Type B pancreatic cell (in vitro differentiated cells): ENCODE measurements around the gene INTS13. TPM values are rescaled to one million over a fixed set of nuclear protein-coding genes. Genes with fewer than 3 reads are reported as not detected.
"Not testable (repeated sequence)": the region's sequence is repeated elsewhere in the genome, so short reads cannot be mapped to it uniquely, and the experiment has no call there.

Experiments
- DNase-seq: peaks from one replicate; pipeline ENCODE4 v3.0.0; 2021; ENCODE audit warnings: mixed read lengths; ENCODE audit not compliant: unreplicated experiment; ENCODE audit errors: extremely low spot score
- H3K27ac Mint-ChIP-seq: 2 replicates; pipeline ENCODE4 v1.8.0; 2021; ENCODE audit warnings: mild to moderate bottlenecking, mixed read lengths
- H3K27me3 Mint-ChIP-seq: 2 replicates; pipeline ENCODE4 v1.8.0; 2021; ENCODE audit warnings: mixed read lengths
- H3K36me3 Mint-ChIP-seq: 2 replicates; pipeline ENCODE4 v1.8.0; 2021; ENCODE audit warnings: mixed read lengths
- H3K4me1 Mint-ChIP-seq: one replicate; pipeline ENCODE4 v1.8.0; 2021; ENCODE audit warnings: mixed read lengths; ENCODE audit not compliant: unreplicated experiment
- H3K4me3 Mint-ChIP-seq: 2 replicates; pipeline ENCODE4 v1.8.0; 2021; ENCODE audit warnings: mild to moderate bottlenecking, mixed read lengths
- H3K9me3 Mint-ChIP-seq: 2 replicates; pipeline ENCODE4 v1.8.0; 2021; ENCODE audit warnings: mixed read lengths
- CTCF ChIP-seq: fragments of 200-600 bp; sonication (generic); conservative IDR thresholded peaks from 2 replicates; pipeline ENCODE4 v1.5.0; 2021; ENCODE audit warnings: antibody characterized with exemption, mild to moderate bottlenecking
- total RNA-seq: library from RNA; stranded (reverse); gene quantifications from 2 replicates; pipeline ENCODE4 v1.2.1, GENCODE V29; 2021; ENCODE audit warnings: low replicate concordance

INTS13 gene
- total RNA-seq, 1 donor from 2014 or later = 30.3 TPM

- no peak for TF ChIP-seq CTCF
Observed at GRCh38 chr12:26906704-26907103, 31.1 kb downstream of the INTS13 start.

GRCh38 chr12:26906024-26906423, 31.8 kb downstream of the INTS13 start:
- no peak for DNase-seq
- Mint-ChIP-seq H3K27me3 (no peaks in the 10 kb centered on the region), H3K9me3 (peaks cover 2% of the 10 kb centered on the region), H3K4me3 (no peak overlapping the region), H3K4me1 (no peaks in the 10 kb centered on the region), H3K36me3 (peaks cover 63% of the 10 kb centered on the region), H3K27ac (no peak overlapping the region)
- TF ChIP-seq CTCF = no peak

More at GRCh38 chr12:26906704-26907103, 31.1 kb downstream of the INTS13 start:
- H3K9me3 Mint-ChIP-seq = no peaks in the 10 kb centered on the region
- no peak overlapping the region for H3K4me3 Mint-ChIP-seq
- no peak for DNase-seq
- H3K4me1 Mint-ChIP-seq = no peaks in the 10 kb centered on the region
- H3K27ac Mint-ChIP-seq = no peak overlapping the region
- H3K36me3 Mint-ChIP-seq = peaks cover 59% of the 10 kb centered on the region
- H3K27me3 Mint-ChIP-seq = no peaks in the 10 kb centered on the region

- not testable (repeated sequence) for H3K27ac Mint-ChIP-seq, DNase-seq, H3K27me3 Mint-ChIP-seq, H3K4me3 Mint-ChIP-seq, H3K9me3 Mint-ChIP-seq, H3K4me1 Mint-ChIP-seq
- H3K36me3 Mint-ChIP-seq = peaks cover 72% of the 10 kb centered on the region
Observed at GRCh38 chr12:26903396-26903795, 34.4 kb downstream of the INTS13 start.

GRCh38 chr12:26896913-26897312, 40.9 kb downstream of the INTS13 start:
- DNase-seq = no peak
- no peak overlapping the region for H3K27ac Mint-ChIP-seq
- H3K9me3 Mint-ChIP-seq = peaks cover 6% of the 10 kb centered on the region
- TF ChIP-seq CTCF = no peak
- H3K27me3 Mint-ChIP-seq = no peaks in the 10 kb centered on the region
- peaks cover 49% of the 10 kb centered on the region for H3K36me3 Mint-ChIP-seq
- no peak overlapping the region for H3K4me3 Mint-ChIP-seq
- no peaks in the 10 kb centered on the region for H3K4me1 Mint-ChIP-seq

- no peaks in the 10 kb centered on the region for H3K9me3 Mint-ChIP-seq
- DNase-seq = no peak
- H3K27me3 Mint-ChIP-seq = no peaks in the 10 kb centered on the region
- no peaks in the 10 kb centered on the region for H3K4me1 Mint-ChIP-seq
- peaks cover 38% of the 10 kb centered on the region for H3K36me3 Mint-ChIP-seq
- H3K4me3 Mint-ChIP-seq = no peak overlapping the region
- no peak for TF ChIP-seq CTCF
- no peak overlapping the region for H3K27ac Mint-ChIP-seq
Observed at GRCh38 chr12:26895672-26896071, 42.1 kb downstream of the INTS13 start.

- no peak for DNase-seq
- Mint-ChIP-seq H3K9me3 (no peaks in the 10 kb centered on the region), H3K4me1 (no peaks in the 10 kb centered on the region), H3K27ac (no peak overlapping the region), H3K27me3 (peaks cover 3% of the 10 kb centered on the region), H3K36me3 (peaks cover 9% of the 10 kb centered on the region), H3K4me3 (no peak overlapping the region)
- TF ChIP-seq CTCF = no peak
Observed at GRCh38 chr12:26891704-26892103, 46.1 kb downstream of the INTS13 start.
